Stomach (tissue), 9 donors: ENCODE measurements around the gene ADAM8. TPM values are rescaled to one million over a fixed set of nuclear protein-coding genes. Genes with fewer than 3 reads are reported as not detected.

ENCODE experiments used
- DNase-seq, 2 donors: peaks; one replicate each; pipeline versions ENCODE4 v3.0.0 to v3.0.0-alpha.2; 2013 to 2019
- H3K27ac ChIP-seq, 5 donors: fragments of 200-600 bp in 4 of 5; sonication (generic) in 4 of 5; one replicate each; pipeline ENCODE4 v1.5.1; 2013 to 2019; ENCODE audit warnings: mild to moderate bottlenecking in 1 of 5, moderate library complexity in 1 of 5
- H3K27me3 ChIP-seq, 3 donors: fragments of 200-600 bp; sonication (generic); one replicate each; pipeline ENCODE4 v1.5.1; 2017 to 2019; ENCODE audit warnings: mixed run types in 1 of 3
- H3K36me3 ChIP-seq, 4 donors: fragments of 200-600 bp; sonication (generic); 1 replicate in 3 of 4; 2 replicates in 1 of 4; pipeline ENCODE4 v1.5.1; 2016 to 2019
- H3K4me1 ChIP-seq, 4 donors: fragments of 200-600 bp; sonication (generic); one replicate each; pipeline ENCODE4 v1.5.1; 2016 to 2019
- H3K4me3 ChIP-seq, 4 donors: fragments of 200-600 bp; sonication (generic) in 3 of 4; one replicate each; pipeline ENCODE4 v1.5.1; 2016 to 2019; ENCODE audit warnings: mild to moderate bottlenecking in 1 of 4
- H3K9me3 ChIP-seq, 4 donors: fragments of 200-600 bp; sonication (generic); one replicate each; pipeline ENCODE4 v1.5.1; 2016 to 2019
- CTCF ChIP-seq, 7 experiments: fragments of 450-650 bp in 4 of 7; fragments of 200-600 bp in 3 of 7; sonication (generic) in 3 of 7; IDR thresholded peaks; one replicate each; pipeline ENCODE4 v1.5.1; 2016 to 2019; ENCODE audit warnings: antibody characterized with exemption in 7 of 7, control low read depth in 2 of 7, mild to moderate bottlenecking in 1 of 7
- EP300 ChIP-seq: sonication (generic); formaldehyde crosslinking; IDR thresholded peaks from one replicate; pipeline ENCODE4 v1.6.1; 2017; ENCODE audit warnings: antibody characterized with exemption
- POLR2A ChIP-seq, 4 donors: fragments of 450-650 bp; IDR thresholded peaks; one replicate each; pipeline ENCODE4 v1.6.1; 2016; ENCODE audit warnings: antibody characterized with exemption in 4 of 4, control low read depth in 2 of 4, mild to moderate bottlenecking in 1 of 4, moderate library complexity in 1 of 4
- POLR2AphosphoS5 ChIP-seq, 3 donors: sonication (generic); formaldehyde crosslinking; IDR thresholded peaks; one replicate each; pipeline ENCODE4 v1.6.1; 2016; ENCODE audit warnings: antibody characterized with exemption in 3 of 3
- WGBS, 5 donors: extraction: QIAGEN DNeasy Blood & Tissue Kit in 3 of 5; methylation state at CpG; one replicate each; pipeline versions ENCODE4 v1.1.5 to v1.1.7; 2013 to 2018; 5-methylcytosine and 5-hydroxymethylcytosine counted together
- intact Hi-C: fragments of 100-400 bp; cut with DNase I; formaldehyde crosslinking; loops from one replicate; pipeline ENCODE4 v1.15.1; 2023; ENCODE audit warnings: low total_unique reads
- polyA plus RNA-seq, 3 donors: library from polyadenylated mRNA; stranded (reverse); fragments of 200-250 nt; gene quantifications; one replicate each; pipeline ENCODE4 v1.2.3, GENCODE V29; 2013
- total RNA-seq, 5 donors: library from RNA; depleted of rRNA; stranded (reverse); fragments of >200 nt; gene quantifications; one replicate each; pipeline versions ENCODE4 v1.1.0 to v1.2.3, GENCODE V29; 2014 to 2016
- donor health status: healthy with polysubstance abuse.
- donor health status: Bipolar disorder and iron deficiency.
- donor health status: healthy.

The ADAM8 gene
- total and polyA plus RNA-seq, 8 donors = 1.8 to 50.8 (median 4.4) TPM; not detected in 1

GRCh38 chr10:133316732-133317131, 40.1 kb upstream of the ADAM8 start:
- WGBS, 5 donors = 84 to 92% (median 88%) methylated on average over 7 of the region's 7 CpGs
- TF ChIP-seq POLR2AphosphoS5 (IDR thresholded peaks at IDR 0.05) = no peak
- no peak for TF ChIP-seq EP300
- TF ChIP-seq POLR2A (IDR thresholded peaks at IDR 0.05) = no peak
- DNase-seq = no peak
- H3K27me3 ChIP-seq = peaks cover 0 to 30% (median 7%) of the 10 kb centered on the region in 3 donors
- H3K27ac ChIP-seq = no peak overlapping the region
- no peaks in the 10 kb centered on the region for H3K9me3 ChIP-seq
- intact Hi-C loops = no loop called here
- H3K4me3 ChIP-seq = no peak overlapping the region
- peaks cover 0 to 14% (median 6%) of the 10 kb centered on the region in 4 donors for H3K4me1 ChIP-seq
- peaks cover 9 to 17% (median 17%) of the 10 kb centered on the region in 4 donors for H3K36me3 ChIP-seq

- TF ChIP-seq EP300 = no peak
- TF ChIP-seq POLR2A (IDR thresholded peaks at IDR 0.05) = no peak
- no peak for TF ChIP-seq CTCF (IDR thresholded peaks at IDR 0.05)
- TF ChIP-seq POLR2AphosphoS5 (IDR thresholded peaks at IDR 0.05) = no peak
- Histone ChIP-seq H3K4me1 (peaks cover 0 to 14% (median 6%) of the 10 kb centered on the region in 4 donors), H3K36me3 (peaks cover 9 to 22% (median 21%) of the 10 kb centered on the region in 4 donors), H3K9me3 (no peaks in the 10 kb centered on the region), H3K27me3 (peaks cover 0 to 27% (median 7%) of the 10 kb centered on the region in 3 donors), H3K27ac (no peak overlapping the region), H3K4me3 (no peak overlapping the region)
- 77 to 94% (median 87%) methylated on average over 5 to 9 of the region's 9 CpGs for WGBS, 5 donors
- intact Hi-C loops = no loop called here
- no peak for DNase-seq
These were observed 39.6 kb upstream of the ADAM8 start for GRCh38 chr10:133316266-133316665.

- Histone ChIP-seq H3K27me3 (peaks cover 0 to 23% (median 7%) of the 10 kb centered on the region in 3 donors), H3K9me3 (no peaks in the 10 kb centered on the region), H3K27ac (no peak overlapping the region), H3K4me3 (no peak overlapping the region), H3K4me1 (peaks cover 0 to 14% (median 6%) of the 10 kb centered on the region in 4 donors), H3K36me3 (peaks cover 9 to 26% (median 26%) of the 10 kb centered on the region in 4 donors)
- DNase-seq = no peak
- TF ChIP-seq POLR2A (IDR thresholded peaks at IDR 0.05) = no peak
- TF ChIP-seq EP300 = no peak
- no peak for TF ChIP-seq CTCF (IDR thresholded peaks at IDR 0.05)
- TF ChIP-seq POLR2AphosphoS5 (IDR thresholded peaks at IDR 0.05) = no peak
- intact Hi-C loops = no loop called here
- WGBS, 5 donors = 80 to 90% (median 86%) methylated on average over 5 of the region's 5 CpGs
These were observed 39.2 kb upstream of the ADAM8 start for GRCh38 chr10:133315847-133316246.

GRCh38 chr10:133314911-133315310, 38.2 kb upstream of the ADAM8 start:
- H3K27ac ChIP-seq = no peak overlapping the region
- no peaks in the 10 kb centered on the region for H3K9me3 ChIP-seq
- 77 to 94% (median 92%) methylated on average over 12 of the region's 12 CpGs for WGBS, 5 donors
- TF ChIP-seq CTCF (IDR thresholded peaks at IDR 0.05) = no peak
- no peak for TF ChIP-seq EP300
- TF ChIP-seq POLR2A (IDR thresholded peaks at IDR 0.05) = no peak
- no peak for TF ChIP-seq POLR2AphosphoS5 (IDR thresholded peaks at IDR 0.05)
- H3K4me1 ChIP-seq = peaks cover 4 to 19% (median 7%) of the 10 kb centered on the region in 4 donors
- no peak overlapping the region for H3K4me3 ChIP-seq
- no peak for DNase-seq
- intact Hi-C loops = loop anchor here (5.0 kb wide), 1 partner anchor 58 kb away; no protein-coding TSS in a partner anchor
- peaks cover 15 to 36% (median 35%) of the 10 kb centered on the region in 4 donors for H3K36me3 ChIP-seq
- H3K27me3 ChIP-seq = peaks cover 0 to 17% (median 7%) of the 10 kb centered on the region in 3 donors

GRCh38 chr10:133313192-133313591, 36.5 kb upstream of the ADAM8 start:
- no peak for DNase-seq
- Histone ChIP-seq H3K9me3 (no peaks in the 10 kb centered on the region), H3K27me3 (no peaks in the 10 kb centered on the region), H3K4me1 (peaks cover 7 to 20% (median 13%) of the 10 kb centered on the region in 4 donors), H3K27ac (no peak overlapping the region), H3K36me3 (peaks cover 15 to 39% (median 37%) of the 10 kb centered on the region in 4 donors), H3K4me3 (no peak overlapping the region)
- 61 to 76% (median 69%) methylated on average over 4 of the region's 4 CpGs for WGBS, 5 donors
- intact Hi-C loops = loop anchor here (5.0 kb wide), 1 partner anchor 56 kb away; no protein-coding TSS in a partner anchor
- TF ChIP-seq POLR2AphosphoS5 (IDR thresholded peaks at IDR 0.05) (no peak), POLR2A (IDR thresholded peaks at IDR 0.05) (no peak), EP300 (no peak), CTCF (IDR thresholded peaks at IDR 0.05) (no peak)
